ENCODE data around the gene NOTCH4.
"Not testable (repeated sequence)": the region's sequence is repeated elsewhere in the genome, so short reads cannot be mapped to it uniquely, and the experiment has no call there.

NOTCH4 gene

DNA sequence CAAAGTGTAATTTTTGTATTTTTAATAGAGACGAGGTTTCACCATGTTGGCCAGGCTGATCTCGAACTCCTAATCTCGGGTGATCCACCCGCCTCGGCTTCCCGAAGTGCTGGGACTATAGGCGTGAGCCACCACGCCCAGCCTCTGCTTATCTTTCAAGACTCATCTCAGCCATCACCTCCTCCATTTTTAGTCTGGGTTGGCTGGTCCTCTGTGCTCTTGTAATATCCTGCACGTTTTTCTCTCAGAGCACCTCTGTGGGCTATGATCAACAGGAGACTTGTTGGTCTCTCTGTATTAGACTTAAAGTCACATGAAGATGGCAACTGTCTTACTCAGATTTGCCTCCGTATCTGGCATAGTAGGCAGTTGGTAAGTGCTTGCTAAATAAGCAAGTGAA is 7.6 kb downstream of the NOTCH4 start:
- DNase-seq = no peak

DNA sequence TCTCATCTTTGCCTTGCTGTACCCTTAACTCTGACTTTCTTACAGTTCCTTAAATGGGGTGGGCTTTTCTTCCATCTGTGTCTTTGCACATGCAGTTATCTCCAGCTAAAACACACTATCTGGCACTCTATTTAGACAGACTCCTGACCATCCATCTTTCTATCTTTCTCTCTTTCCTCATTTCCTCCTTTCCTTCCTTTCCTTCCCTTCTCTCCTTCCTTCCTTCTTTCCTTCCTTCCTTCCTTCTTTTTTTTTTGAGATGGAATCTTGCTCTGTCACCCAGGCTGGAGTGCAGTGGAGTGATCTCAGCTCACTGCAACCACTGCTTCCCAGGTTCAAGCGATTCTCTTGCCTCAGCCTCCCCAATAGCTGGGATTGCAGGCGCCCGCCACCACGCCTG is 8.2 kb downstream of the NOTCH4 start:
- DNase-seq = no peak

DNA sequence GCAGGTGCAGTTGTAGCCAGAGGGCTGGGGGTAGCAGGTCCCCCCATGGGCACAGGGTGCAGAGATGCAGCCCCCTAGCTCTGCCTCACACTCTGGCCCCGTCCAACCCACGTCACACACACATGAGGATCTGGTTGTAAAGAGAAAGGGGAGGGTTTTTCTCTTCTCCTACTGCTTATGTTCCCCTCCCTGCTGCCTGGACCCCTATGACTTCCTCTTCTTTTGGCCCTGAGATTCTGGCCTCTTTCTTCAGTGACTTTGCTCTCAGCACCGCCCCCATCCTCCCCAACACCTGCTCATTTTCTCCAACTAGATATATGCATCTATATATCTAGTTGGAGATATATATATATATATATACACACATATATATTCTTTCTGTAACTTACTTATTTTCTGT is 9.7 kb downstream of the NOTCH4 start:
- no peak for DNase-seq

DNA sequence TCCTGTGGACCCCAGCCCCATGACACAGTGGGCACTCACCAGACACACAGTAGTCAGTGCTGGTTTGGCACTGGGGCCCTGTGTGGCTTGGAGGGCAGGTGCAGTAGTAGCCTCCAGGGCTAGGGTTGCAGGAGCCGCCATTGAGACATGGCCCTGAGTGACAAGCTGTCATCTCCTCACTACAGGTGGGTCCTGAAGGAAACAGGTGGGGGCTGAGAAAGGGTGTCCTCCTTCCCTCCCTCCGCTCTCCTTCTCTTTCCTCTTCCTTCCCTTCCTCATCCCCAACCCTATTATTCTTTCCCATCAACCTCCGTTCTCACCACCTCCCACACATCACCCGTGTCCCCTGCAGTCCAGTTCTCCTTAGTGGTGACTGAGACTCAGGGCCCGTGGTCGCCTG is 10.2 kb downstream of the NOTCH4 start:
- no peak for DNase-seq

DNA sequence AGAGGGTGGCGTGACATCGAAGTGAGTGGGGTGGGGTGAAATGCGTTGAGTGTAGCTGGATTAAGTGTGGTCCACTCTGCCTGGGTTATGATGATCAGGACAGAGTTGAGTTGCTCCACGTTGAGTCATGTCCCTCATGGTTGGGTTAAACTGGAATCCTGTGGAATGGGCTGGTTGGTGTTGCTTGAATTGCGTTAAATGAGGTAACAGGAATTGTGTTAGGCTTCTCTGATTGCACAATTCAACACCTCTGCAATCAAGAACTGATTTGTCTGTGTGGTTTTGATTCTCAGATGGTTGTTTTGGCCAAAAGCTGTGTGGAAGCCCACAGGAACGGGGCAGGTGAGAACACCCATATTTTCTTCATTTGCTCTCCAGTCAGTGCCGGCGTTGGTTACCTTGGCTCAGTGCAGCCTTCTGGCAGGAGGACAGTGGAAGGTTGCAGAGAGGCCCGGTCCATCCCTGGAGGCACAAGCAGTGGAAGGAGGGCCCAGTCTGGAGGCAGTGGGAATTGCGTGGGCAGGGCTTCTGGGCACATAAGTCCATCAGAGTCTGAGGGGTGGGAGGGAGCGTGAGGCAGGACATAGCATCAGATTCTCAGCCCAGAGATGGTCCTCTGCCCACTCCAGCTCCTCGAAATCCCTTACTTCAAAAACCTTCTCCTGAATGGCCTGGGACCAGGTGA is 11.6 kb downstream of the NOTCH4 start:
- no peak for DNase-seq

DNA sequence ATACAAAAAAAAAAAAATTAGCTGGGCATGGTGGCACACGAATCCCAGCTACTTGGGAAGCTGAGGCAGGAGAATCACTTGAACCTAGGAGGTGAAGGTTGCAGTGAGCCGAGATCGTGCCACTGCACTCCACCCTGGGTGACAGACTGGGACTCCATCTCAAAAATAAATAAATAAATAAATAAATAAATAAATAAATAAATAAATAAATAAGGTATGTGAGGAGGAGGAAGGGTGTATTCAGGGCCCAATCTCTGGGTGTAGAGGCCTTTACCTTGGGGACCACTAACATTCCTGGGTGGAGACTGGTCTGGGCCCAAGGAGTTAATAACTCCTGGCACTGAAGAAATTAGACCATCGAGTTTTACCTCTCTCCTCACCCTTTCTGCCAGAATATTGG is 12.4 kb downstream of the NOTCH4 start:
- DNase-seq = not testable (repeated sequence)

DNA sequence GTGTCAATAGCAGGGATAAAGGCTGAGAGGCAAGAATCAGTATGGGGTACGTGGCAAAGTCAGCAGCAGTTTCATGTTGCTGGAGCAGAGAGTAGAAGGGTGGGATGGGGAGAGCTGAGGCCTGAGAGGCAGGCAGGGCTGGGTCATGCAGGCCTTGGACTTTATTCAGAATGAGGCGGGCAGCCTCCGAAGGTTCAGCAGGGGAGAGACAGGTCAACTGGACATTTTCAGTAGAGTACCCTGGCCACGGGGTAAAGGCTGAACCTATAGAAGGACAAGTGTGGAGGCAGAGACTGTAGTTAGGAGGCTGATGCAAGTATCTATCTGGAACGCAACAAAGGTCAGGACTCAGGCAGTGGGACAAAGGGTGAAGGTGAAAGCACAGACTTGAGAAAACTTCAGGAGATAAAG is 13.7 kb downstream of the NOTCH4 start:
- DNase-seq = no peak

DNA sequence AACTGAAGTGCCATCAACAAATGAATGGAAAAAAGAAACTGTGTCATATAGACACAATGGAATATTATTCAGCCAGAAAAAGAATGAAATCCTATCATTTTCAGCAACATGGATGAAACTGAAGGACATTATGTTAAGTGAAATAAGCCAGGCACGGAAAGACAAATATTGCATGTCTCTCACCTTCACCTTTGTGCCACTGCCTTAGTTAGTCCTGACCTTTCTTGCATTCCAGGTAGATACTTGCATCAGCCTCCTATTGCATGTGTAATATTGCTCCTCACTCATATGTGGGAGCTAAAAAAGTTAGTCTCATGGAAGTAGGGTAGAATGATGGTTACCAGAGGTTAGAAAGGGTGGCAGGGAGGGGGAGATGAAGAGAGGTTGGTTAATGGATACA is 14.9 kb downstream of the NOTCH4 start:
- DNase-seq = no peak

DNA sequence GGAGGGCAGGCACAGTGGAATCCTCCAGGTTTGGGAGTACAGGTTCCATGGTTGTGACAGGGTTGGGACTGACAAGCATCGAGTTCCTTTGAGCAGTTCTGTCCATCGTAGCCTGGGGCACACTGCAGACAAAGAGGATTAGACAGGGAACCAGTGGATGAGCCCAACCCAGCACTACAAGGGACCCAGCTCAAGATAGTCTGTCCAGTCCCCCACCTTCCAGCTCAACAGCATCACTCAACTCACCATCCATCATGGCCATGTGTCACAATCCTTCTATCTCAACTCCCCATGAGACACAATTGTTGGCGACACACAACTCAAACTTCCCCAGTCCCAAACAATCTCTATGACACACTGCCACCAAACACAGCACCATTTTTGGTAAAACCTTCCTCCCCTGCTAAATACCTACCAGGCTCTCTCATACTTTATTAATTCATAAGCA is 19.6 kb downstream of the NOTCH4 start:
- no peak for DNase-seq

DNA sequence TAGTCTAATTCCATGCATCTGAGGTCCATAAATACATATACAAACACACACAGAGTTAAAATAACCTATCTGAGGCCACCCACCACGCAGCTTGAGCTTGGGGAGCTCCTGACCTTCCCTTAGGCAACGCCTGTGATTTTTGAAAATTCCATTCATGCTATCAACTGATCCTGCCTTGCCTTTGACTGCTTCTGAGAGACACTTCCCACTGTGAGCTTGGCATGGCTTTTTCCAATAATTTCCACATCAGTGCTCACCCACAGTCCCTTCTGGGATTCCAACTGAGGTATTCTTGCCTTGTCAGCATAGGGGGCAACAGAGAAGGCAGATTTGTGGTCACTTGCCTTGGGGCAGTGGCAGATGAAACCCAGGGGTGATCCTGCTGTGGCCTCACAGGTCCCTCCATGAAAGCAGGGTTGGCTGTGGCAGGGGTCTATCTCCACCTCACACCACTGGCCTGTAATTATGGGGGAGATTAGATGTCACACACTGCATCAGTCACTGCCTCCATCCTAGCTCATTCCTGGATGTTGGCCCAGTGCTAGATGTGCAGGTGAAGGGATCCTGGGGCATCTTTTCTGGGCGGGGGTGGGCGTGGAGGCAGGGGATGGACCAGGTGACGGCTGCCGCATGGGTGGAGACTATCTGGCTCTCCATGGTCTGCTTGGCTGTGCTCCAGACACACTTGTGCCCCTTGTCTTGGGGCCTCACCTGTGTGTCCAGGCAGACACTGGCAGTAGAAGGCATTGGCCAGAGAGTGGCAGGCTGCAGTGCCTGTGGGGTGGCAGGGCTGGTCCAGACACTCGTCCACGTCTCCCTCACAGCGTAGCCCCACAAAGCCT is 20.2 kb downstream of the NOTCH4 start:
- DNase-seq = no peak

DNA sequence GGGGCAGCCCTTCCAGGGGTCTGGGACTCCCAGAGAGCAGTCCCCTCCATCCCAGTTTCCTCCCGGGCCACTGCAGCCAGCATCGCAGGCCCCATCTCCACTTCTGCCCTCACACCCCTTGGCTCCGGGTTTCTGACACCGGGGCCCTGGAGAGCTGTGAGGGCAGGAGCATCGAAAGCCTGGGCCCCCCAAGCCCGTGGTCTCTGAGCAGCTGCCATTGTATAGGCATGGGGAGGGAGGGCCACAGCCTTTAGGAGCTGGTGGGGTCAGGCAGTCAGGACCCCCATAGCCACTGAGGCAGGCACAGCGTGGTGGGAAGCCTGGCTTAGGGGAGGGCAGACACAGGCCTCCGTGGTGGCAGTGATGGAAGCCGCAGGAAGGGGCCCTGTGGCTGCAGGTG is 21.7 kb downstream of the NOTCH4 start:
- no peak for DNase-seq

DNA sequence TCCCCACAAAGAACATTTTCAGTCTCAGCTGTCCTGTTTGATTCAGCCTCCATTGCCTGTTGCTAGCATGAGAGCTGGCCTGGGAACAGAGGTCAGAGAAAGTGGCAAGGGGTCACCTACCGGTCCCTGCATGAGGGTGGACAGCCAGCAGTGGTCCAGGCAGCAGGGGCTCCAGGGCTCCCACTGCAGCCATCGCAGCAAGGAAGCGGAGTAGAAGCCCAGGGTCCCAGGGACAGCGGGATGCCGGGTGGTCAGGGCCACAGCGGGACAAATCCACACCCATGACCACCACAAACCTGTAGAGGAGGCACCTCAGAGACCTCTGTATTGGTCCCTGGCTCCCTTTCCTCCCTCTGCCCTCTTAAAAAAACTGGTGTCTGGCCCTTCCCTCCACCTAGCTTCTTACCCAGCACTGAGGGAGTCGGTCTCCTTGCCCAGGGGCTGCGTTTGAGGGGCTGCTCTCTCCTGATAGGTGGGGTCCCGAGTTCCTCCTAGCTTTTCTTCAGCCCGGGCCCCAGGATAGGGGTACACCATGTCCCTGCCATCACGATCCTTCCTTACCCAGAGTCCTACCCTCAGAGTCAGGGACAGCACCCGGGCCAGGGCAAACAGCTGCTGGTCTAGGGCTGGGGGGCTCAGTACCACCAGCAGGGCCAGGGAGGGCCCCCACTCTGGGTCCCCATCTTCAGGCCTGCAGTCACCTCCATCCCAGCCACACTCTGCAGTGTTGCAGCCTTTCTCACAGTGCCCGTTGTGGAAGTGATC is 23.0 kb downstream of the NOTCH4 start:
- no peak for DNase-seq

DNA sequence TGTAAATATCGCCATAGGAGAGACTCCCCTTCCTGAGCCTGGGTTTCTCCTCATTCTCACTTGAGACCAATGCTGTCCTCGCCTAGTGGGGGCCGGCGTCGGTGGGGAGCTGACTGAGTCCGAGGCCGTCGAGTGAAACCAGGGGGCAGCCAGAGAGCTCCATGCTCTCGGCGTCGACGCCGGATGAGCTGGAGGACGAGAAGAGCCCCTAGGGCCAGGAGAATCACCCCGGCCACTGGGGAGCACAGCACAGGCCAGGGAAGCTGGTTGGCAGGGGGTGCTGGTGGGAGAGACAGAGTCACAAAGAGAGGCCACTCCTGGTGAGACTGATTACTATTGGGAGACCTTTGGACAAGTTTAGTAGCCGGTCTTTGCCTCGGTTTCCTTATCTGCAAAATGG is 25.0 kb downstream of the NOTCH4 start:
- DNase-seq = no peak

DNA sequence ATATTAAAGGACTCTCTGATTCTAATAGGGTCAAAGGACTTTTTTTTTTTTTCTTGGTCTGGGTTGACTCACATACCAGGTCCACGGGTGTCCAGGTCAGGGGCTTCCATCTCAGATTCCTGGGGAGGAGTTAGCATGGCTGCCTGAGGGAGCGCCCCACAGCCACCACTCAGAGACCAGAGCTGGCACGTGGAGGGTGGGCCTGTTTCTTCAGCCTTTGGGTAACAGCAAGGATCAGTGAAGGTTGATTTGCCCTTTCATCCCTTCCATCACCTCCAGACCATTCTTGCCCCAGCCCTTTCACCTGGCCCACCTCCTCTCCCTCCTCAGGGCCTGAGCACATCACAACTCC is 25.5 kb downstream of the NOTCH4 start:
- no peak for DNase-seq

DNA sequence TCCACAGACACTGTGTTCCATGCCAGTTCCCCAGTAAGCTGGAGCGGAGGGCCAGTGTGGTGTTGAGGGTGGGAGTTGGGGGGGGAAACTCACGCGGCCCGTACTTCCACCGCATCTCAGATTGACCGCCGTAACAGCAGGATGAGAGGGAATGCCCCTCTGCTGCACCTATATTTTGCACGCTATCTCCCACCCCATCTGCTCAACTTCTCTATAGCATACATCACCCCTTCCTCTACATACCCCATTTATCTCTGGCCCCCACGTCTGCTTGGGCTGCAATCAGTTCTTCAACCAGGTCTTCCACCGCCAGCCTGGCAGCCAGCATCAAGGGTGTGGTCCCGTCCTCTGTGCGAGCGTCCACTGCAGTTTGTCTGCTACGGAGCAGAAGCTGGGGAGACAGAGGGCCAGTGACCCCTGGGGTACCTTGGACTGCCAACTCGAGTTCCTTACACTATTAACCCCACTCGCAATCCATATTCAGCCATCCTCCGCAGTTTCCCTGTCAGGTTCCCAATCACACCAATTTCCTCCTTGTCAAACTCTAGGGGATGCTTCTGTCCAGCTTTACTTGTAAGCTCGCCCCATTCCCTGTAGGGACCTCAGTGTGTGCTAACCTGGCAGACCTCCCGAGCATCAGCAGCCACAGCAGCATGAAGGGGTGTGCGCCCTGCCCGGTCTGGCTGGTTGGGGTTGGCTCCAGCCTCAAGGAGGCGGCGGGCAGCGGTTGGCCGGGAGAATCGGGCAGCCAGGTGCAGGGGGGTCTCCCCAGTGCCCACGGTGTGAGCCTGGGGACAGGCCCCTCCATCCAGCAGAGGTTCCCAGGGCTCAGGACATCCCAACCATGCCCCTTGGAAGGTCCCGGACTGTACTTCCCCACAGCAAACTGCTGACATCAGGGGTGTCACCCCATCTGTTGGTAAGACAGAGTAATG is 26.9 kb downstream of the NOTCH4 start:
- DNase-seq = no peak

DNA sequence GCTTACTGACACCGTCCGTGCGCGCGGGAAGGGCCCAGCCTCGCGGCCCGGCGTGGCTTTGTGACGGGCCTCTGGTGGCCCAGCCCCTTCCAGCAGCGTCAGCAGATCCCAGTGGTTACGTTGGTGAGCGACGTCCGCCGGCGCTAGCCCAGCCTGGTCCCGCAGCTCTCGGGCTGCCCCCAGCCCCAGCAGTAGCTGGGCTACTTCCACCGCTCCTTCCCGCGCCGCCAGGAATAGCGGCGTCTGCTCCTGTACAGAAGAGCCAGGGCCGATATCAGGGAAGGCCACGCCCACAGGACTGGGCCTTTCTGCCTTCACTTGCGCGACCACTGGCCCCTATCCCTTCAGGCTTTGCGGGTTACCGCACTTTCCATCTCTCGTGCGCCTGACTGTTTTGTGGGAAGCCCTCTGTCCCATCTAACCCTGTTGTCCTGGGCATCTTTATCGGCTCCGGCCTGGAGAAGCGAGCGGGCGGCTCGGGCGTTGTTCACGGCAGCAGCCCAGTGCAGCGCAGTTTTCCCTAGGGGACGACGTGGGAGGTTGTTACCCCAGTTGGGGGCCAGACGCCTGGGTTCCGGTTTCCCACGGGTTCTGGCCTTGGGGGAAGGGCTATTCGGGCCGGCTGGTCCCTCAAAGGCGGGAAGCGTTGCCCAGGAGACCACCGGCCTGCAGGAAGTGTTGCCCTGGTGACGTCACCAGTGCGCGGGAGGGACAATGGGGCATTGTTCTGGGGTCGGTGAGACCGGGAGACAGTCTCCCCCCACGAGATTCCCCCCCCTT is 27.8 kb downstream of the NOTCH4 start:
- DNase-seq = peak; percentile 35

DNA sequence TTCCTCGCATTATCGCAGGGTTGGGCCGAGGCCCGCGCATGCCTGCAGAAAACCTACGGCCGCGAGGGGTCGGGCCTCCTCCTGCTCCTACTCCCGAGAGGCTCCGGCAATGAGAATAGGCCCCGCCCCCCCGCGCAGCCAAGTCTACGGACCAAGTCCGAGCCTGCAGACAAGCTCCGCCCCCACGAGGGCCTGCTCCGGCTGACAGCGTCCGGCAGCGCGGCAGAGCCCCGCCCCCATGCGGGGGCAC is 28.3 kb downstream of the NOTCH4 start:
- peak; percentile 100 for DNase-seq

DNA sequence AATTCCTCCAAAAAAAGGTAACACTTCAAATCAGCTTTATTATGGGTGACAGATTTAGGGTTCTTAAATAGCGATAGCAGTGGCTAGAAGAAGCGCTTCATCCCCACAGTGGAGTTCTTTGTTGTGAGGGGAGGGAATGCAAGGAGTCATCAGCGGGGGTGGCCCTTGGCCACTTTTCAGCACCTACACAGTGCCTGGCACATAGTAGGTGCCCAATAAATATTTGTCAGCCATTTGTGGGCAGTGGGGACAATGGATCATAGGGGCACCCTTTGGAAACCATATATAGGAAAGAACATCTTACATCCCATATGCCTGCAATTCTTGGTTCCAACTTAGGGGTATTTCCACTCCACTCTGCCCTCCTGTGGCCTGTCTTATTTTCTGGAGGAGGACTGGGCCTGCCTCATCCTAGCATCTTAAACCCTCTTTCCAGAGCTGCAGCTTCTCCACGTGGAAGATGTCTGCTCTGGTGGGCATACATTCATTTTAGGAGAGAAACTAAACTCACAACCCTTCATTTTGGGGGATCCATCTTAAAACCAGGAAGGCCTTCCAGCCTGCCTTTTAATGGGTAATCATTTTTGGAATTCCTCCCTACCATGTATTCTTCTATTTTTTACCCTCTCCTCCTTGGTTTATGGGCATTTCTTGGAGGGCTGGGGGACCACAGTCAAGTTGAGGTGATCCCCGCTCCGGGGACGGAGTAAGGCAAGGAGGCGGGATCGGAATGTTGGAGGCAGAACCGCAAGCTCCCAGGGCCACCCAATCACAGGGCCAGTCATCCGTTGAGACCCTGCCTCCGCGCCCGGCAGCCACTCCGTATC is 28.8 kb downstream of the NOTCH4 start:
- DNase-seq = no peak

DNA sequence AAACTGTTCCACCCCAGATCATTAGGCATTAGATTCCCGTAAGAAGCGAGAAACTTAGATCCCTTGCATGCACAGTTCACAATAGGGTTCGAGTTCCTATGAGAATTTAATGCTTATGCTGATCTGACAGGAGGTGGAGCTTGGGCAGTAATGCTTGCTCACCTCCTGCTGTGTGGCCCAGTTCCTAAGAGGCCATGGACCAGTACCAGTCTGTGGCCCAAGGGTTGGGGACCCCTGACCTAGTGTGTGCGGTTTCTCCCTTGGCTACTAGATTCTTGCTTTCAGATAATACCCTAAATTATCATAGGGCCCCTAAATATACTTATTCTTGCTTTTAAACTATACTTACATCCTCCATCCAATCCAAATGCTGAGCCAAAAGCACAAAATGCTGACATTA is 29.5 kb downstream of the NOTCH4 start:
- DNase-seq = no peak

DNA sequence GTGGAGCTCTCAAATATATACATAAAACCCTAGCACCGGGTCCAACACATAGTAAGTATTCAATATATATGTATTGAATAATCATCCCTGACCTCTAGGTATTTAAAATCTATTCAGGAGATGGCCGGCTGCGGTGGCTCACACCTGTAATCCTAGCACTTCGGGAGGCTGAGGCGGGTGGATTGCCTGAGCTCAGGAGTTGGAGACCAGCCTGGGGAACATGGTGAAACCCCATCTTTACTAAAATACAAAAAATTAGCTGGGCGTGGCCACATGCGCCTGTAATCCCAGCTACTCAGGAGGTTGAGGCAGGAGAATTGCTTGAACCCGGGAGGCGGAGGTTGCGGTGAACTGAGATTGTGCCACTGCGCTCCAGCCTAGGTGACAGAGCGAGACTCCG is 30.8 kb downstream of the NOTCH4 start:
- not testable (repeated sequence) for DNase-seq

DNA sequence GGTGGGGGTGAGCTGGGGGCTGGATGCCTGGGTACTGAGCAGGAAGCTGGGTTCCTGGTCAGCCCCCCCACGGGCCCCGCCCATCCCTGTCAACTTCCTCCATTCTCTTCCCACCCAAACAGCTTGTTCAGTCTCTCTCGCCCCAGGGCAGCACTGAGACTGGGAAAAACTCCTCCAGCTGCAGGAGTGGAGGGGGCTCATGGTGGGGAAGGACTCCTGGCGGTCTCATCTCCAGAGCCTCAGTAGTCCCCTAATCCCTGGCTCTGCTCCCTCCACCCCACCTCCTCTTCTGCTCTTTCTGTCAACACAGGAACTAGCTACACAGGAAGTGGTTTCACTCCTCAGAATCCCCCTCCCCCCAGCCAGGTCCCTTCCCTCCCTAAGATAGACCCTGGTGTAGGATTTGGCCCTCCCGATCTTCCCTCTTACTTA is 31.2 kb downstream of the NOTCH4 start, which contains the start of gene GPSM3:
TSS of gene GPSM3 (minus strand) at position 36 of the 432 bp plus-strand sequence. CDS start 130 bp downstream, outside the sequence.
- peak; percentile 63 for DNase-seq

All from activated effector memory CD4-positive, alpha-beta T cell treated with Interleukin-2 at 50 U/mL for 16 hours (primary cell).